HepG2 (cell line): ENCODE results near the gene ABHD17C. TPM values are rescaled to one million over a fixed set of nuclear protein-coding genes. Genes with fewer than 3 reads are reported as not detected.

Source experiments
- ATAC-seq: fragments of 200-7000 bp; cut with Tn5 transposase; 3 replicates; pipeline ENCODE4 v1.9.1; 2020; ENCODE audit warnings: mild to moderate bottlenecking, moderate library complexity
- BruUV-seq: library from RNA; stranded (reverse); fragments of 400-500 nt; replicated peaks from 2 replicates; lab custom pipeline; 2021; lab: Mats Ljungman, UMichigan
- CTCF ChIA-PET: fragments of 300-600 bp; formaldehyde crosslinking; extraction: SDS; loops from one replicate; lab custom pipeline; 2021; ENCODE audit warnings: low total read pairs, inconsistent platforms, low intra/inter-chr PET ratio; lab: Yijun Ruan, JAX
- POLR2A ChIA-PET: fragments of 350-600 bp; sonication (Branson Sonifier 250); formaldehyde crosslinking; loops from one replicate; lab custom pipeline; 2020; ENCODE audit warnings: antibody characterized with exemption, inconsistent platforms; lab: Yijun Ruan, JAX
- DNase-seq: peaks from one replicate; pipeline ENCODE4 v3.0.0-alpha.2; 2015; ENCODE audit warnings: low spot score
- FAIRE-seq: peaks from 3 replicates; lab custom pipeline; 2011; peaks lifted over from hg19 to GRCh38; lab: Jason Lieb, UNC
- H2AFZ ChIP-seq: one replicate; pipeline ENCODE4 v1.6.1; 2011; ENCODE audit warnings: low read length, inconsistent platforms
- H3K27ac ChIP-seq: fragments of 300-600 bp; 3 replicates; pipeline ENCODE4 v1.8.0; 2011; ENCODE audit warnings: mixed run types, mild to moderate bottlenecking, mixed read lengths, low read length, inconsistent platforms; ENCODE audit not compliant: insufficient read depth; ENCODE audit errors: extremely low read length
- H3K27me3 ChIP-seq, 2 experiments: fragments of 200-600 bp in 1 of 2; 2 replicates in 1 of 2; 3 replicates in 1 of 2; pipeline versions ENCODE4 v1.6.0 to v1.8.0; 2011; ENCODE audit warnings: low read length in 2 of 2, mild to moderate bottlenecking in 2 of 2, moderate library complexity in 2 of 2, inconsistent platforms in 1 of 2; ENCODE audit not compliant: insufficient read depth in 2 of 2, control insufficient read depth in 1 of 2
- H3K36me3 ChIP-seq, 2 experiments: fragments of 200-600 bp in 1 of 2; replicated peaks in 1 of 2; 2 replicates in 1 of 2; 3 replicates in 1 of 2; pipeline versions ENCODE4 v1.5.1 to v1.8.0; 2011; ENCODE audit warnings: low read length in 2 of 2, inconsistent platforms in 1 of 2; ENCODE audit not compliant: insufficient read depth in 2 of 2, control insufficient read depth in 1 of 2
- H3K4me1 ChIP-seq: 2 replicates; pipeline ENCODE4 v1.5.1; 2012; ENCODE audit warnings: low read length, inconsistent platforms; ENCODE audit not compliant: insufficient read depth
- H3K4me2 ChIP-seq: 2 replicates; pipeline ENCODE4 v1.6.0; 2011; ENCODE audit warnings: low read depth, low read length, inconsistent platforms
- H3K4me3 ChIP-seq, 3 experiments: fragments of 200-600 bp in 1 of 3; sonication (generic), shearing (Covaris generic) in 1 of 3; replicated peaks in 1 of 3; 2 replicates each; pipeline ENCODE4 v1.5.1; 2011 to 2016; ENCODE audit warnings: low read length in 3 of 3, inconsistent platforms in 2 of 3, low read depth in 2 of 3, mild to moderate bottlenecking in 2 of 3, control low read depth in 1 of 3, mixed read lengths in 1 of 3; ENCODE audit not compliant: insufficient read depth in 1 of 3
- H3K79me2 ChIP-seq: one replicate; pipeline ENCODE4 v1.6.1; 2011; ENCODE audit warnings: low read length, inconsistent platforms; ENCODE audit not compliant: insufficient read depth
- H3K9ac ChIP-seq: 2 replicates; pipeline ENCODE4 v1.6.0; 2011; ENCODE audit warnings: mild to moderate bottlenecking, low read depth, low read length, inconsistent platforms; ENCODE audit not compliant: insufficient read depth
- H3K9me3 ChIP-seq: 2 replicates; pipeline ENCODE4 v1.5.1; 2012; ENCODE audit warnings: mild to moderate bottlenecking, low read length
- H4K20me1 ChIP-seq: 2 replicates; pipeline ENCODE4 v1.6.0; 2011; ENCODE audit warnings: inconsistent platforms, mild to moderate bottlenecking, low read length, moderate library complexity; ENCODE audit not compliant: insufficient read depth
- ATF7-NPFF ChIP-seq: sonication (generic); formaldehyde crosslinking; IDR thresholded peaks from 2 replicates; pipeline ENCODE4 v1.8.1; 2023; ENCODE audit warnings: mild to moderate bottlenecking, low read depth, missing genetic modification reagents, moderate library complexity
- BHLHE40 ChIP-seq: IDR thresholded peaks from 2 replicates; pipeline ENCODE4 v1.6.1; 2011; ENCODE audit warnings: low read length, improper control_type of control experiment
- CBFB ChIP-seq: sonication (generic); formaldehyde crosslinking; IDR thresholded peaks from 2 replicates; pipeline ENCODE4 v1.4.0; 2020; ENCODE audit warnings: missing genetic modification reagents
- HNRNPK ChIP-seq: fragments of 200-400 bp; formaldehyde crosslinking; IDR thresholded peaks from 2 replicates; pipeline ENCODE4 v1.6.1; 2018; ENCODE audit warnings: low read length, low read depth, moderate library complexity, mild to moderate bottlenecking; ENCODE audit not compliant: poor library complexity, severe bottlenecking
- MIXL1 ChIP-seq: IDR thresholded peaks from 2 replicates; pipeline ENCODE4 v1.6.1; 2016
- PAX8 ChIP-seq: sonication (generic); formaldehyde crosslinking; IDR thresholded peaks from 2 replicates; pipeline ENCODE4 v1.8.0; 2022; ENCODE audit warnings: mild to moderate bottlenecking, missing genetic modification reagents, borderline replicate concordance
- PHF8 ChIP-seq: sonication (generic); formaldehyde crosslinking; IDR thresholded peaks from 2 replicates; pipeline ENCODE4 v1.5.0; 2020; ENCODE audit warnings: missing genetic modification reagents
- PRDM10 ChIP-seq: sonication (generic); formaldehyde crosslinking; IDR thresholded peaks from 2 replicates; pipeline ENCODE4 v1.4.0; 2020; ENCODE audit warnings: low read depth, missing genetic modification reagents
- SOX6 ChIP-seq, 2 experiments: fragments of 450-650 bp in 1 of 2; sonication (generic) in 1 of 2; formaldehyde crosslinking in 1 of 2; IDR thresholded peaks; 2 replicates each; pipeline versions ENCODE4 v1.4.0 to v1.6.1; 2017 to 2020; ENCODE audit warnings: antibody characterized with exemption in 1 of 2, mild to moderate bottlenecking in 1 of 2, missing genetic modification reagents in 1 of 2
- SPEN ChIP-seq: sonication (generic); formaldehyde crosslinking; IDR thresholded peaks from 2 replicates; pipeline ENCODE4 v1.5.1; 2020; ENCODE audit warnings: low read depth, mild to moderate bottlenecking, missing genetic modification reagents
- SUZ12 ChIP-seq: fragments of 150-350 bp; IDR thresholded peaks from 2 replicates; pipeline ENCODE4 v1.6.1; 2014; ENCODE audit warnings: low read depth, low read length
- TEAD3 ChIP-seq: optimal IDR thresholded peaks from 2 replicates; pipeline ENCODE3; 2016; ENCODE audit warnings: borderline replicate concordance
- ZC3H4 ChIP-seq: sonication (generic); formaldehyde crosslinking; IDR thresholded peaks from 2 replicates; pipeline ENCODE4 v1.4.0; 2020; ENCODE audit warnings: missing genetic modification reagents, borderline replicate concordance
- ZNF143 ChIP-seq: sonication (generic); formaldehyde crosslinking; IDR thresholded peaks from 2 replicates; pipeline ENCODE4 v1.4.0; 2020; ENCODE audit warnings: missing genetic modification reagents
- ZNF350 ChIP-seq: sonication (generic); formaldehyde crosslinking; IDR thresholded peaks from 2 replicates; pipeline ENCODE4 v1.4.0; 2020; ENCODE audit warnings: mild to moderate bottlenecking, low read depth, missing genetic modification reagents, borderline replicate concordance
- ZNF580 ChIP-seq: IDR thresholded peaks from 2 replicates; pipeline ENCODE4 v1.6.1; 2016; ENCODE audit warnings: low read depth, borderline replicate concordance
- WGBS: methylation state at CpG from one replicate; pipeline ENCODE4 v1.1.6; 2017; ENCODE audit warnings: low lambda C conversion rate; 5-methylcytosine and 5-hydroxymethylcytosine counted together
- in situ Hi-C: cut with HindIII; loops from 2 replicates; pipeline ENCODE4 v1.10.0; 2017; ENCODE audit warnings: low pct_unique_long_range_greater_than_20kb; ENCODE audit not compliant: extremely low pct_ligation_motif_present
- intact Hi-C: fragments of 100-400 bp; cut with micrococcal nuclease; formaldehyde crosslinking; loops from one replicate; pipeline ENCODE4 v1.10.0; 2022; ENCODE audit not compliant: unreplicated experiment
- polyA plus RNA-seq, 8 experiments: library from polyadenylated mRNA; depleted of rRNA in 3 of 8; stranded (reverse) in 7 of 8; unstranded in 1 of 8; fragments of >200 nt; fragmentation: Illumina TruSeq in 4 of 8; extraction: Trizol in 4 of 8; gene quantifications; 2 replicates each; pipeline versions ENCODE4 v1.2.1 to v1.2.3, GENCODE V29; 2011 to 2016; ENCODE audit warnings: low read depth in 4 of 8, missing spikeins in 1 of 8, mixed read lengths in 1 of 8; ENCODE audit not compliant: insufficient read depth in 1 of 8
- total RNA-seq, 5 experiments: library from RNA; depleted of rRNA; stranded (reverse); fragments of >200 nt; fragmentation: Illumina TruSeq; extraction: Trizol; gene quantifications; 2 replicates each; pipeline ENCODE4 v1.2.3, GENCODE V29; 2016; ENCODE audit warnings: low read depth in 1 of 5

Gene ABHD17C
- total and polyA plus RNA-seq, 2 of the 13 experiments (the other 11 are each of a cell fraction or from before 2014, with no cell fraction given), result 2.9 to 3.9 TPM

- TF ChIP-seq PAX8 (CRISPR knock-in tag) (no peak), ZNF143 (CRISPR knock-in tag) (no peak), BHLHE40 (no peak), HNRNPK (no peak), SOX6 (IDR thresholded peaks at IDR 0.05) (no peak), SOX6 (CRISPR knock-in tag; IDR thresholded peaks at IDR 0.05) (no peak), PRDM10 (CRISPR knock-in tag) (no peak)
These were observed 71.2 kb downstream of the ABHD17C start (continued) for GRCh38 chr15:80766275-80766674.

- ChIA-PET CTCF (no interaction called here), POLR2A (interaction anchor here (0.9 kb wide), 1 partner anchor 71 kb away, joined by 3 read pairs; no protein-coding TSS in a partner anchor)
- Histone ChIP-seq H3K27ac (no peak overlapping the region), H3K4me1 (peaks cover 10% of the 10 kb centered on the region), H3K9me3 (no peaks in the 10 kb centered on the region), H3K27me3 (no peaks in the 10 kb centered on the region), H3K79me2 (no peaks in the 10 kb centered on the region), H3K36me3 (no peaks in the 10 kb centered on the region), H3K9ac (no peak overlapping the region), H4K20me1 (no peaks in the 10 kb centered on the region), H3K4me3 (no peak overlapping the region), H2AFZ (no peak overlapping the region), H3K4me2 (no peak overlapping the region)
- ATAC-seq (no peak), DNase-seq (no peak), FAIRE-seq (no peak)
- no peak for TF ChIP-seq SUZ12
- no peak for TF ChIP-seq ZNF350
- no peak for TF ChIP-seq ZNF580 (CRISPR knock-in tag)
- TF ChIP-seq TEAD3, result no peak
- no peak for TF ChIP-seq MIXL1
- no peak for TF ChIP-seq SPEN (CRISPR knock-in tag)
- TF ChIP-seq CBFB (CRISPR knock-in tag), result no peak
- TF ChIP-seq ATF7-NPFF (CRISPR knock-in tag), result no peak
- no peak for TF ChIP-seq ZC3H4 (CRISPR knock-in tag)
- TF ChIP-seq PHF8 (CRISPR knock-in tag), result no peak
- intact Hi-C loops (no loop called here), in situ Hi-C loops (no loop called here)
- no TSS peak for BruUV-seq
- WGBS, result 50% methylated on average over 1 of the region's 1 CpG
These were observed 73.0 kb downstream of the ABHD17C start for GRCh38 chr15:80768158-80768557.
